ENCODE results near the gene KCNK3.
A peak's percentile ranks its signal among the peaks of the same experiment; 100 is the strongest.

KCNK3 gene

GRCh38 chr2:26712486-26713465 is 20.3 kb downstream of the KCNK3 start:
- DNase-seq (ENCODE audit: low spot score), result peak; percentile 91

GRCh38 chr2:26715528-26716270 is 23.2 kb downstream of the KCNK3 start:
- no peak for DNase-seq (ENCODE audit: low spot score)

- DNase-seq (ENCODE audit: low spot score), result no peak
Measured at GRCh38 chr2:26716340-26716739, 23.8 kb downstream of the KCNK3 start.

GRCh38 chr2:26716769-26717168 is 24.2 kb downstream of the KCNK3 start:
- DNase-seq (ENCODE audit: low spot score), result no peak

GRCh38 chr2:26717362-26717761 is 24.8 kb downstream of the KCNK3 start:
- DNase-seq (ENCODE audit: low spot score), result no peak

GRCh38 chr2:26718949-26719686 is 26.6 kb downstream of the KCNK3 start:
- no peak for DNase-seq (ENCODE audit: low spot score)

GRCh38 chr2:26720322-26721114 is 28.0 kb downstream of the KCNK3 start:
- no peak for DNase-seq (ENCODE audit: low spot score)

- DNase-seq (ENCODE audit: low spot score), result no peak
Measured at GRCh38 chr2:26721115-26722032, 28.9 kb downstream of the KCNK3 start.

GRCh38 chr2:26722328-26722727 is 29.8 kb downstream of the KCNK3 start:
- DNase-seq (ENCODE audit: low spot score), result no peak

GRCh38 chr2:26722911-26723310 is 30.4 kb downstream of the KCNK3 start:
- DNase-seq (ENCODE audit: low spot score), result no peak

GRCh38 chr2:26723475-26723874 is 31.0 kb downstream of the KCNK3 start:
- DNase-seq (ENCODE audit: low spot score), result no peak

- no peak for DNase-seq (ENCODE audit: low spot score)
Measured at GRCh38 chr2:26723991-26724750, 31.6 kb downstream of the KCNK3 start.

GRCh38 chr2:26724784-26725520 is 32.4 kb downstream of the KCNK3 start:
- DNase-seq (ENCODE audit: low spot score), result no peak

GRCh38 chr2:26725521-26725820 is 32.9 kb downstream of the KCNK3 start:
- DNase-seq (ENCODE audit: low spot score), result no peak

GRCh38 chr2:26726228-26726627 is 33.7 kb downstream of the KCNK3 start:
- no peak for DNase-seq (ENCODE audit: low spot score)

GRCh38 chr2:26727641-26728561 is 35.4 kb downstream of the KCNK3 start:
- DNase-seq (ENCODE audit: low spot score), result no peak

GRCh38 chr2:26729311-26729710 is 36.8 kb downstream of the KCNK3 start:
- DNase-seq (ENCODE audit: low spot score), result no peak
